Neural progenitor cell (in vitro differentiated cells): ENCODE measurements around the gene ST6GAL1. TPM values are rescaled to one million over a fixed set of nuclear protein-coding genes. Genes with fewer than 3 reads are reported as not detected.
"Not testable (repeated sequence)": the region's sequence is repeated elsewhere in the genome, so short reads cannot be mapped to it uniquely, and the experiment has no call there.

Experiments used
- DNase-seq: peaks from one replicate; pipeline ENCODE4 v3.0.0-alpha.2; 2016; ENCODE audit warnings: low spot score
- H2AFZ ChIP-seq: fragments of 200-600 bp; sonication (generic); replicated peaks from 2 replicates; pipeline ENCODE4 v1.6.1; 2016; ENCODE audit warnings: antibody characterized with exemption
- H3F3A ChIP-seq: fragments of 200-600 bp; sonication (generic); 2 replicates; pipeline ENCODE4 v1.6.1; 2016; ENCODE audit warnings: antibody characterized with exemption, low read depth
- H3K27ac ChIP-seq: fragments of 200-600 bp; sonication (generic); 2 replicates; pipeline ENCODE4 v1.5.1; 2016; ENCODE audit warnings: mild to moderate bottlenecking
- H3K27me3 ChIP-seq: fragments of 200-600 bp; sonication (generic); 2 replicates; pipeline ENCODE4 v1.6.1; 2016; ENCODE audit warnings: mild to moderate bottlenecking, moderate library complexity
- H3K36me3 ChIP-seq: fragments of 200-600 bp; sonication (generic); 2 replicates; pipeline ENCODE4 v1.5.1; 2016
- H3K4me1 ChIP-seq: fragments of 200-600 bp; sonication (generic); 2 replicates; pipeline ENCODE4 v1.6.1; 2016; ENCODE audit warnings: mixed run types
- H3K4me2 ChIP-seq: fragments of 200-600 bp; sonication (generic); 2 replicates; pipeline ENCODE4 v1.6.1; 2016
- H3K4me3 ChIP-seq: fragments of 200-600 bp; sonication (generic); 2 replicates; pipeline ENCODE4 v1.5.1; 2016
- H3K79me2 ChIP-seq: fragments of 200-600 bp; sonication (generic); 2 replicates; pipeline ENCODE4 v1.6.1; 2016; ENCODE audit warnings: low read depth
- H3K9ac ChIP-seq: fragments of 200-600 bp; sonication (generic); 2 replicates; pipeline ENCODE4 v1.6.1; 2016
- H3K9me3 ChIP-seq: fragments of 200-600 bp; sonication (generic); 2 replicates; pipeline ENCODE4 v1.5.1; 2016; ENCODE audit warnings: low read depth
- H4K20me1 ChIP-seq: fragments of 200-600 bp; sonication (generic); 2 replicates; pipeline ENCODE4 v1.6.1; 2016; ENCODE audit warnings: low read depth
- H3K27ac Mint-ChIP-seq: 3 replicates; pipeline ENCODE4 v1.8.0; 2021; ENCODE audit warnings: mixed read lengths
- H3K27me3 Mint-ChIP-seq: 2 replicates; pipeline ENCODE4 v1.8.0; 2022; ENCODE audit warnings: low read depth, mild to moderate bottlenecking, inconsistent platforms, moderate library complexity, mixed read lengths; ENCODE audit not compliant: insufficient read depth
- H3K36me3 Mint-ChIP-seq: 3 replicates; pipeline ENCODE4 v1.8.0; 2021; ENCODE audit warnings: mixed read lengths
- H3K4me1 Mint-ChIP-seq: 3 replicates; pipeline ENCODE4 v1.8.0; 2021; ENCODE audit warnings: mixed read lengths
- H3K4me3 Mint-ChIP-seq: 3 replicates; pipeline ENCODE4 v1.8.0; 2021; ENCODE audit warnings: mild to moderate bottlenecking, moderate library complexity, mixed read lengths
- H3K9me3 Mint-ChIP-seq: 3 replicates; pipeline ENCODE4 v1.8.0; 2020; ENCODE audit warnings: mixed read lengths
- EZH2 ChIP-seq: fragments of 200-600 bp; sonication (generic); IDR thresholded peaks from 2 replicates; pipeline ENCODE4 v1.6.1; 2017; ENCODE audit warnings: antibody characterized with exemption, mild to moderate bottlenecking, moderate library complexity
- EZH2phosphoT487 ChIP-seq: fragments of 200-600 bp; sonication (generic); IDR thresholded peaks from 2 replicates; pipeline ENCODE4 v1.6.1; 2017; ENCODE audit warnings: antibody characterized with exemption
- total RNA-seq: library from RNA; depleted of rRNA; stranded (reverse); fragments of >200 nt; gene quantifications from 2 replicates; pipeline ENCODE4 v1.2.3, GENCODE V29; 2015; ENCODE audit warnings: low replicate concordance
- TF ChIP-seq, protein P1 (sequence below): fragments of 200-600 bp; sonication (generic); IDR thresholded peaks from 2 replicates; pipeline ENCODE4 v1.5.1; 2017; ENCODE audit warnings: antibody characterized with exemption, mild to moderate bottlenecking

The ST6GAL1 gene
- total RNA-seq, 1 donor from 2014 or later, result 27.3 TPM

DNA sequence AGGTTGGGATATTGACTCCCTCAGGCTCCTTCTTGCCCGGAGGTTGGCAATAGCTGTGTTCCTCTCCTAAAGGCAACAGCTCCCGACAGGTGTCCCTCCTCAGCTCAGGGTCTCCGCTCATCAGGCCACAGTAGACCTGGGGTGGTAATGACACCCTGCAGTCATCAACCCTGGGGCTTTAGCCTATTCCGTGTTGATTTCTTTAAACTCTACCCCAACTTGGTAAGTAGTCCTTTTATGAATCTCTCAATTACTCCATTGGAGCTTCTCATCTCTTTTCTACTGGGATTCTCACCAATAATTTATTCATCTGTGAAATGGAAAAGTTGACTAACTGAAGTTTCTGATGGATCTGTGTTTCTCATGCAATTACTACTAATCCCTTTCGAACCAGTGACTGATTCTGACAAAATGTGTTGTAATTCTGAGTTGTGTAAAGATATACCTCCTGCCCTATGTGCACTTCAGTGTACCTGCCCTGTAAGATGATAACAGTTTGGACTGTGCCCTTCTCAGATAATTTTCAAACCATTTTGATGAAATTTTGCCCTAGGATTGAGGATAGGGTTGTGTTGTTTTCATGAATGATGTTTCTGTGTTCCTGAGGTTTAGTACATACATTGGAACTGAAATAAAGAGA lies 119.3 kb downstream of the ST6GAL1 start:
- Mint-ChIP-seq H3K27me3 (no peaks in the 10 kb centered on the region), H3K4me3 (no peak overlapping the region), H3K4me1 (no peaks in the 10 kb centered on the region), H3K27ac (no peak overlapping the region), H3K36me3 (peaks cover 53% of the 10 kb centered on the region), H3K9me3 (peaks cover 19% of the 10 kb centered on the region)
- no peak for DNase-seq
- TF ChIP-seq, protein P1, sequence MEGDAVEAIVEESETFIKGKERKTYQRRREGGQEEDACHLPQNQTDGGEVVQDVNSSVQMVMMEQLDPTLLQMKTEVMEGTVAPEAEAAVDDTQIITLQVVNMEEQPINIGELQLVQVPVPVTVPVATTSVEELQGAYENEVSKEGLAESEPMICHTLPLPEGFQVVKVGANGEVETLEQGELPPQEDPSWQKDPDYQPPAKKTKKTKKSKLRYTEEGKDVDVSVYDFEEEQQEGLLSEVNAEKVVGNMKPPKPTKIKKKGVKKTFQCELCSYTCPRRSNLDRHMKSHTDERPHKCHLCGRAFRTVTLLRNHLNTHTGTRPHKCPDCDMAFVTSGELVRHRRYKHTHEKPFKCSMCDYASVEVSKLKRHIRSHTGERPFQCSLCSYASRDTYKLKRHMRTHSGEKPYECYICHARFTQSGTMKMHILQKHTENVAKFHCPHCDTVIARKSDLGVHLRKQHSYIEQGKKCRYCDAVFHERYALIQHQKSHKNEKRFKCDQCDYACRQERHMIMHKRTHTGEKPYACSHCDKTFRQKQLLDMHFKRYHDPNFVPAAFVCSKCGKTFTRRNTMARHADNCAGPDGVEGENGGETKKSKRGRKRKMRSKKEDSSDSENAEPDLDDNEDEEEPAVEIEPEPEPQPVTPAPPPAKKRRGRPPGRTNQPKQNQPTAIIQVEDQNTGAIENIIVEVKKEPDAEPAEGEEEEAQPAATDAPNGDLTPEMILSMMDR, result no peak
- TF ChIP-seq EZH2 (no peak), EZH2phosphoT487 (no peak)
- H4K20me1 ChIP-seq, result no peaks in the 10 kb centered on the region
- H3K27me3 ChIP-seq, result no peaks in the 10 kb centered on the region
- H3F3A ChIP-seq, result no peaks in the 10 kb centered on the region
- peaks cover 10% of the 10 kb centered on the region for H3K79me2 ChIP-seq
- H3K27ac ChIP-seq, result no peak overlapping the region
- H3K4me1 ChIP-seq, result no peaks in the 10 kb centered on the region
- no peak overlapping the region for H3K4me3 ChIP-seq
- peaks cover 7% of the 10 kb centered on the region for H3K36me3 ChIP-seq
- H3K4me2 ChIP-seq, result no peak overlapping the region
- H3K9me3 ChIP-seq, result no peaks in the 10 kb centered on the region
- H2AFZ ChIP-seq, result no peak overlapping the region
- no peak overlapping the region for H3K9ac ChIP-seq

DNA sequence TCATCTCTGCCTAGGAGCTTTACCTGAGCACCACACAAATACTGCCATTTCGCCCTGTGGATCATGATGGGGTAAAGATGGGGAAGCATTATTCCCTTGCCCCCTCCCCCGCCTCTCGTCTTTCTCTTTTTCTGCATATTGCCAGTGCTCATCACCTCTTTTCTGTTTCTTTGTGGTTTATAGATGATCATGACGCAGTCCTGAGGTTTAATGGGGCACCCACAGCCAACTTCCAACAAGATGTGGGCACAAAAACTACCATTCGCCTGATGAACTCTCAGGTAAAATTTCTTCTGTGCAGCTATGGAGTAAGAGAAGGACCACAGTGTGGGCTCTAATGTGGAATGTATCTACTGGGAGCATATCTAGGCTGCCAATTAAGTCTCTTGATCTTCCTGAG lies 120.7 kb downstream of the ST6GAL1 start:
- no peak for DNase-seq
- H3K4me3 ChIP-seq, result no peak overlapping the region
- no peaks in the 10 kb centered on the region for H3K4me1 Mint-ChIP-seq
- no peaks in the 10 kb centered on the region for H3K9me3 ChIP-seq
- peaks cover 11% of the 10 kb centered on the region for H3K79me2 ChIP-seq
- no peaks in the 10 kb centered on the region for H3K27me3 ChIP-seq
- H3K36me3 ChIP-seq, result peaks cover 7% of the 10 kb centered on the region
- H2AFZ ChIP-seq, result no peak overlapping the region
- no peaks in the 10 kb centered on the region for H3F3A ChIP-seq
- H4K20me1 ChIP-seq, result no peaks in the 10 kb centered on the region
- no peaks in the 10 kb centered on the region for H3K4me1 ChIP-seq
- H3K27ac ChIP-seq, result no peak overlapping the region
- H3K27me3 Mint-ChIP-seq, result peaks cover 3% of the 10 kb centered on the region
- H3K36me3 Mint-ChIP-seq, result peaks cover 66% of the 10 kb centered on the region
- H3K9me3 Mint-ChIP-seq, result peaks cover 30% of the 10 kb centered on the region
- H3K4me2 ChIP-seq, result no peak overlapping the region
- no peak overlapping the region for H3K9ac ChIP-seq
- TF ChIP-seq, protein P1, result no peak
- TF ChIP-seq EZH2, result no peak
- no peak for TF ChIP-seq EZH2phosphoT487
- no peak overlapping the region for H3K27ac Mint-ChIP-seq
- no peak overlapping the region for H3K4me3 Mint-ChIP-seq

DNA sequence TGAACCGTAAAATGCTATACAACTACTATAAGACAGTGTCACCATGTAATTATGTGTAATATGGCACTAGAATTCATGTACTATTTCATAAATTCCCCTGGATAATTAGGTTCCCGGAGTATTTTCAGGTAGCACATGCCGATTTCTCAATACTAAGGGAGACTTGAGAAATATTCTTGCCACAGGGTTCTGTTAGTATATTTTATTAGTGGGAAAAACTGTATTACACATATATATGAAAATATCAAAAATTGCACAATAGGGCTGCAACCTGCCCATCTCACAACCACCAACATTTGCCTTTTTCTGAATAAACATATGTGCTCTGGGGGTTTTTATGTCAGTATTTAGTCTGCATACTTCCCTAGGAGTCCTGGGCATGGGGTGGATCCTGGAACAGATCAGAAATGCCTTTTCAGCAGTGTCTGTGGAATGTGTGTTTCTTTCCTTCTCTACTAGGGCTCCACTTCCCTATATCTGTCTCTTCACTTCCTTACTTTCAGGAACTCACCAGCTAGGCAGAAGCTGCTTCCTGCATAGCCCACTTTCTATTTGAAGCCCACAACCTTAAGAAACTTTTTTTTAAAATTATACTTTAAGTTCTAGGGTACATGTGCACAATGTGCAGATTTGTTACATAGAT lies 121.5 kb downstream of the ST6GAL1 start:
- Histone ChIP-seq H2AFZ (no peak overlapping the region), H4K20me1 (no peaks in the 10 kb centered on the region), H3K36me3 (peaks cover 7% of the 10 kb centered on the region), H3K4me3 (no peak overlapping the region), H3K27ac (no peak overlapping the region), H3K9me3 (no peaks in the 10 kb centered on the region), H3K9ac (no peak overlapping the region), H3K4me1 (no peaks in the 10 kb centered on the region), H3K4me2 (no peak overlapping the region), H3K27me3 (no peaks in the 10 kb centered on the region), H3F3A (no peaks in the 10 kb centered on the region), H3K79me2 (peaks cover 11% of the 10 kb centered on the region)
- Mint-ChIP-seq H3K27me3 (peaks cover 3% of the 10 kb centered on the region), H3K36me3 (peaks cover 69% of the 10 kb centered on the region), H3K4me1 (no peaks in the 10 kb centered on the region), H3K9me3 (peaks cover 34% of the 10 kb centered on the region), H3K27ac (no peak overlapping the region), H3K4me3 (no peak overlapping the region)
- no peak for TF ChIP-seq EZH2phosphoT487
- TF ChIP-seq, protein P1, result no peak
- no peak for TF ChIP-seq EZH2
- no peak for DNase-seq

DNA sequence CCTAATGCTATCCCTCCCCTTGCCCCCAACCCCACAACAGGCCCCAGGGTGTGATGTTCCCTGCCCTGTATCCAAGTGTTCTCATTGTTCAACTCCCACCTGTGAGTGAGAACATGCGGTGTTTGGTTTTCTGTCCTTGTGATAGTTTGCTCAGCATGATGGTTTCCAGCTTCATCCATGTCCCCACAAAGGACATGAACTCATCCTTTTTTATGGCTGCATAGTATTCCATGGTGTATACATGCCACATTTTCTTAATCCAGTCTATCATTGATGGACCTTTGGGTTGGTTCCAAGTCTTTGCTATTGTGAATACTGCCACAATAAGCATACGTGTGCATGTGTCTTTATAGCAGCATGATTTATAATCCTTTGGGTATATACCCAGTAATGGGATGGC lies 122.1 kb downstream of the ST6GAL1 start:
- H3K9me3 Mint-ChIP-seq, result peaks cover 39% of the 10 kb centered on the region
- H3K27ac ChIP-seq, H3K4me3 ChIP-seq, H3F3A ChIP-seq, H3K4me2 ChIP-seq, H3K4me1 ChIP-seq, H3K27me3 ChIP-seq, H3K9ac ChIP-seq, H3K9me3 ChIP-seq, DNase-seq, H4K20me1 ChIP-seq, H3K27me3 Mint-ChIP-seq, H3K36me3 ChIP-seq, H3K4me3 Mint-ChIP-seq, H3K27ac Mint-ChIP-seq, H2AFZ ChIP-seq, H3K4me1 Mint-ChIP-seq: not testable (repeated sequence)
- peaks cover 69% of the 10 kb centered on the region for H3K36me3 Mint-ChIP-seq
- H3K79me2 ChIP-seq, result peaks cover 11% of the 10 kb centered on the region

DNA sequence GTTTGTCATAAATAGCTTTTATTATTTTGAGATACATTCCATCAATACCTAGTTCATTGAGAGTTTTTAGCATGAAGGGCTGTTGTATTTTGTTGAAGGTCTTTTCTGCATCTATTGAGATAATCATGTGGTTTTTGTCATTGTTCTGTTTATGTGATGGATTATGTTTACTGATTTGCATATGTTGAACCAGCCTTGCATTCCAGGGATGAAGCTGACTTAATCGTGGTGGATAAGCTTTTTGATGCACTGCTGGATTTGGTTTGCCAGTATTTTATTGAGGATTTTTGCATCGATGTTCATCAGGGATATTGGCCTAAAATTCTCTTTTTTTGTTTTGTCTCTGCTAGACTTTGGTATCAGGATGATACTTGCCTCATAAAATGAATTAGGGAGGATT lies 124.1 kb downstream of the ST6GAL1 start:
- H3K9me3 ChIP-seq, H3K79me2 ChIP-seq, H3K27ac Mint-ChIP-seq, H3K27me3 Mint-ChIP-seq, H3K27me3 ChIP-seq, H3K4me1 ChIP-seq, H2AFZ ChIP-seq, H3K4me3 ChIP-seq, H3K27ac ChIP-seq, H4K20me1 ChIP-seq, DNase-seq, H3K36me3 ChIP-seq, H3K4me3 Mint-ChIP-seq, H3K9ac ChIP-seq, H3F3A ChIP-seq, H3K4me1 Mint-ChIP-seq, H3K4me2 ChIP-seq: not testable (repeated sequence)
- H3K9me3 Mint-ChIP-seq, result peaks cover 49% of the 10 kb centered on the region
- peaks cover 77% of the 10 kb centered on the region for H3K36me3 Mint-ChIP-seq

DNA sequence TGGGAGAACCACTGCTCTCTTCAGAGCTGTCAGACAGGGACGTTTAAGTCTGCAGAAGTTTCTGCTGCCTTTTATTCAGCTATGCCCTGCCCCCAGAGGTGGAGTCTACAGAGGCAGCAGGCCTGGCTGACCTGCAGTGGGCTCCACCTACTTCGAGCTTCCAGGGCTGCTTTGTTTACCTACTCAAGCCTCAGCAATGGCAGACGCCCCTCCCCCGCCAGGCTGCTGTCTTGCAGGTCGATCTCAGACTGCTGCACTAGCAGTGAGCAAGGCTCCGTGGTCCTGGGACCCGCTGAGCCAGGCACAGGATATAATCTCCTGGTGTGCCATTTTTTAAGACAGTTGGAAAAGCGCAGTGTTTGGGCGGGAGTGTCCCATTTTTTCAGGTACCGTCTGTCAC lies 127.5 kb downstream of the ST6GAL1 start:
- H3K36me3 ChIP-seq, H3F3A ChIP-seq, H3K9ac ChIP-seq, H4K20me1 ChIP-seq, DNase-seq, H3K27ac Mint-ChIP-seq, H3K79me2 ChIP-seq, H3K4me3 Mint-ChIP-seq, H3K27me3 Mint-ChIP-seq, H3K27ac ChIP-seq, H3K9me3 ChIP-seq, H3K4me3 ChIP-seq, H3K4me2 ChIP-seq, H3K4me1 Mint-ChIP-seq, H2AFZ ChIP-seq, H3K4me1 ChIP-seq, H3K27me3 ChIP-seq: not testable (repeated sequence)
- Mint-ChIP-seq H3K36me3 (peaks cover 70% of the 10 kb centered on the region), H3K9me3 (peaks cover 47% of the 10 kb centered on the region)
